ENCODE measurements around the gene CARD10. TPM values are rescaled to one million over a fixed set of nuclear protein-coding genes. Genes with fewer than 3 reads are reported as not detected.

CARD10 gene
- total and polyA plus RNA-seq, 2 of the 8 experiments (the other 6 are each of a cell fraction or from before 2014, with no cell fraction given), result 13.5 to 14.4 TPM

GRCh38 chr22:37499027-37499707 is 20.0 kb downstream of the CARD10 start:
- peaks cover 0 to 23% (median 11%) of the 10 kb centered on the region in 4 experiments; a peak in 5 of 7 replicates for H3K4me1 ChIP-seq (replicated peaks in 1 of 4; ENCODE audit: control insufficient read depth in 3 of 4, insufficient read depth in 4 of 4, low read length in 3 of 4)

More at GRCh38 chr22:37499027-37499707, 20.0 kb downstream of the CARD10 start:
- H3K4me2 ChIP-seq (ENCODE audit: insufficient read depth in 1 of 2, low read depth in 2 of 2, low read length in 2 of 2), result no peak overlapping the region
- no peak overlapping the region for H3K27ac ChIP-seq (ENCODE audit: low read depth, low read length)
- H3K27me3 ChIP-seq (replicated peaks in 1 of 4; ENCODE audit: control insufficient read depth in 3 of 4, extremely low read depth in 1 of 4, insufficient read depth in 3 of 4, low read length in 3 of 4), result no peaks in the 10 kb centered on the region
- DNase-seq (ENCODE audit: low read depth in 1 of 2, low spot score in 2 of 2) (no peak), FAIRE-seq (no peak)
- no peak overlapping the region; the same call in 1 of the 2 replicates for H2BK15ac ChIP-seq (ENCODE audit: low read length)
- no peaks in the 10 kb centered on the region for H3K79me2 ChIP-seq (ENCODE audit: control insufficient read depth in 1 of 2, insufficient read depth in 2 of 2, low read length in 2 of 2)
- H3K18ac ChIP-seq (ENCODE audit: extremely low read depth, low read length), result no peak overlapping the region
- H2BK120ac ChIP-seq (replicated peaks; ENCODE audit: low read depth, low read length), result no peak overlapping the region
- no peaks in the 10 kb centered on the region for H3K23me2 ChIP-seq (ENCODE audit: low read depth, low read length)
- TF ChIP-seq RXRA (IDR thresholded peaks at IDR 0.05; ENCODE audit: insufficient read depth, low read depth, low read length) (no peak), EP300 (IDR thresholded peaks at IDR 0.05; ENCODE audit: borderline replicate concordance in 1 of 2, low read depth in 2 of 2, low read length in 2 of 2) (peak in 1 of 2 experiments; percentile 23; a peak in 1 of 3 replicates)
- H3K79me1 ChIP-seq (ENCODE audit: low read depth, low read length), result no peaks in the 10 kb centered on the region
- no peak overlapping the region for H2BK20ac ChIP-seq (ENCODE audit: low read length)
- no peaks in the 10 kb centered on the region; a peak in 1 of 8 replicates for H3K36me3 ChIP-seq (ENCODE audit: control insufficient read depth in 2 of 4, insufficient read depth in 4 of 4, low read length in 3 of 4)
- H4K91ac ChIP-seq (replicated peaks; ENCODE audit: insufficient read length, low read length), result no peak overlapping the region
- ChIA-PET POLR2A (ENCODE audit: partially characterized antibody) (interaction anchor here (1.4 kb wide), 1 partner anchor 63 kb away, joined by 5 read pairs; no protein-coding TSS in a partner anchor), CTCF (ENCODE audit: partially characterized antibody) (interaction anchor here (0.5 to 21.5 kb wide), 22 partner anchors 9 to 381 kb away, joined by 3 to 312 read pairs (median 4); partner anchors contain the start of gene MFNG)
- no peak overlapping the region for H3K9ac ChIP-seq (replicated peaks in 1 of 4; ENCODE audit: extremely low read depth in 1 of 4, low read depth in 3 of 4, low read length in 3 of 4)
- no peak overlapping the region for H2AFZ ChIP-seq (ENCODE audit: low read length)
- H3K4ac ChIP-seq (replicated peaks; ENCODE audit: insufficient read length, low read depth, low read length), result no peak overlapping the region
- H3K9me3 ChIP-seq (ENCODE audit: insufficient read depth in 2 of 2, low read depth in 1 of 2, low read length in 1 of 2), result no peaks in the 10 kb centered on the region
- H3K4me3 ChIP-seq (ENCODE audit: extremely low read depth in 1 of 4, insufficient read depth in 2 of 4, low read depth in 3 of 4, low read length in 4 of 4), result no peak overlapping the region
- H3K14ac ChIP-seq (ENCODE audit: insufficient read length), result no peak overlapping the region
- no peak overlapping the region for H4K8ac ChIP-seq (ENCODE audit: extremely low read depth, insufficient read depth, low read length)
- WGBS, 2 experiments (ENCODE audit: extremely low coverage in 1 of 2, insufficient coverage in 1 of 2, insufficient read length in 1 of 2, insufficient replicate concordance in 2 of 2, low coverage in 1 of 2, low lambda C conversion rate in 2 of 2, missing lambda C conversion rate in 1 of 2), result 83% methylated on average over 11 of the region's 12 CpGs; no CpG with 5 or more reads in 1 of the 2 experiments
- no peaks in the 10 kb centered on the region for H4K20me1 ChIP-seq (replicated peaks in 1 of 2; ENCODE audit: control insufficient read depth in 1 of 2, insufficient read depth in 2 of 2, low read length in 2 of 2)
- H2BK5ac ChIP-seq (ENCODE audit: low read depth, low read length), result peak overlapping the region; percentile 44; the same call in 1 of the 2 replicates
- no peak overlapping the region for H4K5ac ChIP-seq (ENCODE audit: insufficient read length, low read depth, low read length)
- H3K23ac ChIP-seq (ENCODE audit: insufficient read length), result no peak overlapping the region
- no peak overlapping the region for H3K56ac ChIP-seq (replicated peaks; ENCODE audit: insufficient read length, low read depth, low read length)
- no peak overlapping the region for H2AK5ac ChIP-seq (ENCODE audit: low read depth, low read length)
- no peak overlapping the region for H2BK12ac ChIP-seq (ENCODE audit: low read depth, low read length)
